HG03558 (cell line): ENCODE results near the gene RIF1.
"Not testable (repeated sequence)": the region's sequence is repeated elsewhere in the genome, so short reads cannot be mapped to it uniquely, and the experiment has no call there.

ENCODE experiments used
- ATAC-seq: cut with Tn5 transposase; IDR thresholded peaks from one replicate; pipeline ENCODE4 v1.9.1; 2021; ENCODE audit warnings: moderate number of reproducible peaks; ENCODE audit not compliant: unreplicated experiment; ENCODE audit errors: extremely low read depth

RIF1 gene

GRCh38 chr2:151408788-151409600 is 708 bp upstream of the RIF1 start:
- ATAC-seq: no peak

GRCh38 chr2:151410485-151410834 is 758 bp downstream of the RIF1 start:
- peak; percentile 26 for ATAC-seq

DNA sequence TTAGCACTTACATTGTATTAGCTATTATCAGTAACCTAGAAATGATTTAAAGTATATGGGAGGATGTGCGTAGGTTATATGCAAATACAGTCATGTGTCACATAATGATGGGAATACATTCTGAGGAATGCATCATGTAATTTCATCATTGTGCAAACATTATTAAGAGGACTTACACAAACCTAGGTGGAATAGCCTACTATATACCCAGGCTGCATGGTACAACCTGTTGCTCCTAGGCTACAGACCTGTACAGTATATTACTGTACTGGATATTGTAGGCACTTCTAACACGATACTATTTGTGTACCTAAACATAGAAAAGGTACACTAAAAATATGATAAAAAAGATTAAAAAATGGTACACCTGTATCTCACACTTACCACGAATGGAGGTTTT is 7.9 kb downstream of the RIF1 start:
- no peak for ATAC-seq

DNA sequence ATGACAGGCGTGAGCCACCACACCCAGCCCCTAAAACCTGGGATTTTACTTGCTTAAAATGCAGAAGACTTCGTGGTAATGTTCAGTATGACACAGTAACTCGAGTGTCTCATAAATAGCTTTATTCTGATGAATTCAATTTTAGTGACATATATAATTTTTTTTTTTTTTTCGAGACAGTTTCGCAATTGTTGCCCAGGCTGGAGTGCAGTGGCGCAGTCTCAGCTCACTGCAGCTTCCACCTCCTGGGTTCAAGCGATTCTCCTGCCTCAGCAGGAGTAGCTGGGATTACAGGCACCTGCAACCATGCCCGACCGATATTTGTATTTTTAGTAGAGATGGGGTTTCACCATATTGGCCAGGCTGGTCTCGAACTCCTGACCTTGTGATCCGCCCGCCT is 12.0 kb downstream of the RIF1 start:
- ATAC-seq: not testable (repeated sequence)

DNA sequence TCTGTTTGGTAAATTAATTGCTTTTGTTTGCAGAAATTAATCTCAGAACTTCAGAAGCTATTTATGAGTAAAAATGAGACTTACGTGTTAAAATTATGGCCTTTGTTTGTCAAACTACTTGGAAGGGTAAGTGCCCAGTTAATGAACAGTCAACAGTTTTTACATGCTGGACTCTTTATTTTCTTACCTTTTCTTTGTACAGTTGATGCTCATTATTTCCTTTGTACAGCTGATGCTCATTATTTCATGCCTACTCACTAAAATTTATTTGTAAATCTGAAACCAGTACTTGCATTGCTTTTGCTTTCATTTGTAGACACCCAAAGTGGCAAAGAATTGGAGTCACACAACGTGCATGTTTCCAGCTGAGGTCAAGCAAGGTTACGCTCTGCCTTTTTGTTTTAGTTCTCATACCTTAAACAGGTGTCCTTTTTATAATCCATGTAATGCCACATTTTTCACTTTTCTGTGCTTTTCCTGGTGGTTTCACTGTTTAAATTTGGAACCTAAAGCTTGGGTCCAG is 13.3 kb downstream of the RIF1 start:
- ATAC-seq: peak; percentile 78

DNA sequence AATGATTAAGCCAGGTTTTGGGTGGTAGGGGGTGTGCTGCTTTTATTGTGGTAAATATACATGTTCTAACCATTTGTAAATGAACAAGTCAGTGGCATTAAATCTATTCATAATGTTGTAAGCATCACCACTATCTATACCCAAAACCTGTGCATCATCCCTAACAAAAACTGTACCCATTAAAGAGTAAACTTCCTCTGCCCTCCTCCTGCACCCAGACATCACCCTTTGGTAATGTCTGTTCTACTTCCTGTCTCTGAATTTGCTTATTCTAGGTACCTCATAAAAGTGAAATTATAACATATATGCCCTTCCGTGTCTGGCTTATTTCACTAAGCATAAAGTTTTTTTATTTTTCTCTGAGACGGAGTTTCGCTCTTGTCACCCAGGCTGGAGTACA is 14.1 kb downstream of the RIF1 start:
- ATAC-seq: no peak

DNA sequence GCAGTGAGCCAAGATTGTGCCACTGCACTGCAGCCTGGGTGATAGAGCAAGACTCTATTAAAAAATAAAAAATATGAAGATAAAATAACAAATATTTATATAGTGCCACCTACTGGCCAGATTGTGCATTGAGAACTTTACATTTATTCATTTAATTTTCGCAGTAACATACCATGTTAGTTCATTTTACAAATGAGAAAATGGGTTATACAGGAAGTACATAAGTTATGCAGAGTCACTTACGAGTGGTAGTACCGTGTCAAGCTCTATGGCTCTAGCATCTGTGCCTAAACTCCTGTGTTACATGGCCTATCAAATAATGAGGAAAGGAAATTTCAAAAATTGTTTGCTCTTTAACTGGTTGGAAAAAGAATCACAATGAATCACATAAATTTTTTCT is 27.9 kb downstream of the RIF1 start:
- no peak for ATAC-seq

GRCh38 chr2:151438506-151438905 is 28.8 kb downstream of the RIF1 start:
- ATAC-seq: no peak

DNA sequence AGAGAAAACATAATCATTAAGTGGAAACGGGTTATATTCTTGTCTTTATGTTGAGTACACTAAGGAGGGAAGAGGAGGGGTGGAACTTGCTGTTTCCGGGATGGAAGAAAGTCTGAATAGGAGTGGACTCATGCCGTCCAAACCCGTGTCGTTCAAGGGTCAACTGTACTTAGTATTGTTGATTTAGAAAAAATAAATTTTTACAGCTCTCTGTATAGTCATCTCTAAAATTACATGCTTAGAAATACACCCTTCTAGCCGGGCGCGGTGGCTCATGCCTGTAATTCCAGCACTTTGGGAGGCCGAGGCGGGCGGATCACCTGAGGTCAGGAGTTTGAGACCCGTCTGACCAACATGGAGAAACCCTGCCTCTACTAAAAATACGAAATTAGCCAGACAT is 29.4 kb downstream of the RIF1 start:
- ATAC-seq: no peak

DNA sequence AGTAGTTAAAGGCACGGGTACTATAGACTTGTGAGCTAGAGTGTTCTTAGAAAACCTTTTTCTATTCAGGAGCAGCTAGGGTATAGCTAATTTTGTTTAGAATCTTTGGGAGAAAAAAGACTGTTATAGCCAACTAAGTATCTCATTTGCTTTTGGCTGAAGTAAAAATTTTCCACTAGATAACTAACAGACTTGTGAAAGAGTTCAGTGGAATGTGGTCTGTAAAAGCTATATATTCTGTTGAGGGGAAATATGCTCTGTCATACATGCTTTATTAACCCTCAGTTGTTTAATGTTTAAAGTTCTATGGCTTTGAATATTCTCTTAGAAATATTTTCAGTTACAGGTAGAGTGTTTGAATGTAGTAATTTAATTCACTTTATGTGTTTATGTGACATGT is 49.7 kb downstream of the RIF1 start:
- no peak for ATAC-seq

DNA sequence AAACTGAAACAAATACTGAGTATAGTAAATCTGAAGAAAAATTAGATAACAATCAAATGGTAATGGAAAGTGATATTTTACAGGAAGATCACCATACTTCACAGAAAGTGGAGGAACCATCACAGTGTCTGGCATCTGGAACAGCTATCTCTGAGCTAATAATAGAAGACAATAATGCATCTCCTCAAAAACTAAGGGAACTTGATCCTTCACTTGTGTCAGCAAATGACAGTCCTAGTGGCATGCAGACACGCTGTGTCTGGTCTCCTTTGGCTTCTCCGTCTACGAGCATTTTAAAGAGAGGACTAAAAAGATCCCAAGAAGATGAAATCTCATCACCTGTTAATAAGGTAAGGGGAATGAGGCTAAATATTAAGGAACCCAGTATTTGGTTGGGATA is 56.1 kb downstream of the RIF1 start:
- ATAC-seq: no peak

GRCh38 chr2:151470556-151470955 is 60.9 kb downstream of the RIF1 start:
- ATAC-seq: no peak

DNA sequence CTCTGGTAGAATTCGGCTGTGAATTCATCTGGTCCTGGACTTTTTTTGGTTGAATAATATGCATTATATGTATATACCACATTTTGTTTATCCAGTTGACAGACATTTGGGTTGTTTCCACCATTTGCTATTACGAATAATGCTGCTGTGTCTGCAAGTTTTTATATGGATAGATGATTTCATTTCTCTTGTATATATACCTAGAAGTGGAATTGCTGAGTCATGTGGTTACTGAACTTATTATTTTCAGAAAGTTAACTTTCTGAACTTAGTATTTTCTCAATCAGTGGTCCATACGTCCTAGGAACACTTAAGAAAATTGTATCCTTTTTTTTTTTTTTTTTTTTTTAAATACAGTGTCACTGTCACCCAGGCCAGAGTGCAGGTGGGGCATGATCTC is 63.3 kb downstream of the RIF1 start:
- ATAC-seq: no peak

- no peak for ATAC-seq
Measured at GRCh38 chr2:151475071-151475470, 65.4 kb downstream of the RIF1 start.

DNA sequence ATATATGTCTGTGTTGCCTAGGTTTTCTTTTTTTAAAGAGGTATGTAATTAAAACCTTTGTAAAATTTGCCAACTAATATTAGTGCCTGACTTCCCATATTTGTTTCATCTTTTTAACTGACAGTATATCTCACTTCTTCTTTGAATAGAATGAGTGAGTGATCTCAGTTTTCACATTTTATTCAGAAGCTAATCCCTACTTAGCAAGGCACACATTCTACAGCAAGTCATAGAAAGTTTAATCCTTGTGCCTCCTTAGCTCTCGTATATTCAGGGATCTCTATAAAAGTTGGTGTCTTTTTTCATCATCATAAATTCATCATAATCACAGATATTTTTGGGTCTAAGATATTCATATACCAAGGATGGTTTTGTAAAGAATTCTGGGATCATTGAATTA is 66.6 kb downstream of the RIF1 start:
- ATAC-seq: no peak

DNA sequence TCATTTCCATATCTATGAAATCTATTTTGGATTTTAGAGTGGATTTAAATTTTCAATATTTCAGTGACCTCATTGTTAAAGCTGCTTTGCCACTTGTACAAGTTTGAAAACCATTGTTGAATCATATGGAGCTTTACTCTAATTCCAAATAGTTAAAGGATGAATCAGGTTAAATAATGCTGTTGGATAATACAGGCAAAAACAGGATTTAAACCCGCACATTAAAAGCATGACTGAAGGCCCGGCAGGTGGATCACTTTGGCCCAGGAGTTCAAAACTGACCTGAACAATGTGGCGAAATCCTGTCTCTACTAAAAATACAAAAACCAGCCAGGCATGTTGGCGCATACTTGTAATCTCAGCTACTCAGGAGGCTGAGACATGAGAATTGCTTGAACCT is 68.3 kb downstream of the RIF1 start:
- no peak for ATAC-seq

- ATAC-seq: no peak
Measured at GRCh38 chr2:151481744-151482143, 72.0 kb downstream of the RIF1 start.

- ATAC-seq: no peak
Measured at GRCh38 chr2:151482171-151482725, 72.5 kb downstream of the RIF1 start.

- ATAC-seq: no peak
Measured at GRCh38 chr2:151483546-151483945, 73.8 kb downstream of the RIF1 start.

- no peak for ATAC-seq
Measured at GRCh38 chr2:151484100-151484499, 74.4 kb downstream of the RIF1 start.

- ATAC-seq: no peak
Measured at GRCh38 chr2:151486053-151486452, 76.4 kb downstream of the RIF1 start.

GRCh38 chr2:151490276-151490675 is 80.6 kb downstream of the RIF1 start:
- no peak for ATAC-seq
